Measurements from ENCODE around the gene TFPT. TPM values are rescaled to one million over a fixed set of nuclear protein-coding genes. Genes with fewer than 3 reads are reported as not detected.

TFPT gene
- total RNA-seq, 4 donors from 2014 or later = 11.1 to 20.4 (median 16.0) TPM

DNA sequence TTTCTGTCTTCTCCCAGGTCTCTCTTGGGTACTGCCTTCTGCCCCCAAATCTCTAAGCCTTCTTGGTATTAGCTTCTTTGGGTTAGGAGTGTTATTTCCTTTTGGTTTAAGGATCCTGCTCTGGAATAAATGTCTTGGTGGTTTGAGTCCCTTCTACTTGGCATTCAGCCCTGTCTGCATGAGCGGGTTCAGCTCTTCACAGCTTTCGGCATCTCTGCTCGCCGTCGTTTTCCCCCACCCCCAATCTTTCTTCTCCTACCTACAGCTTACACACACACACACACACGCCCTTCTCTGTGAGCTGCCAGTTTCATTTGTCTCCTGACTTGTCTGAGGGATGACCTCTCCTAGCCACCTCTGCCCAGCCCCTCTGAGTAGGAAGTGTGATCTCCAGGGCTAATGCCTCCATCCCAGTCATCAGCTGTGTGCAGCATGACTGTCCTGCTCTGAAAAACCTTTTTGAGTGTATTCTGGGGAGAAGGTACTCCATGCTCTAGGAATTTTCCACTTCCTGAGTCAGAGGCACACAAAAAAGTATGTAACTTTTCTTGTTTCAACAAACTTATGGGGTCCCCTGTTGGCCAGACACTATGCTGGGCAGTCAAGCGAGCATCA is 26.8 kb upstream of the TFPT start:
- no peak overlapping the region for H3K4me3 ChIP-seq (ENCODE audit: low read depth, poor library complexity, severe bottlenecking)
- TF ChIP-seq POLR2A (IDR thresholded peaks at IDR 0.05) (no peak), CTCF (IDR thresholded peaks at IDR 0.05) (no peak)
- 75 to 86% methylated on average over 7 of the region's 7 CpGs for WGBS, 2 donors
- intact Hi-C loops (cut with DNase I; ENCODE audit: low total_unique reads) = no loop called here
- no peak for DNase-seq (ENCODE audit: low spot score in 2 of 2)

GRCh38 chr19:54141356-54141755 is 25.9 kb upstream of the TFPT start:
- H3K4me3 ChIP-seq (ENCODE audit: low read depth, poor library complexity, severe bottlenecking) = no peak overlapping the region
- DNase-seq (ENCODE audit: low spot score in 2 of 2) = no peak
- WGBS, 2 donors = 58 to 74% methylated on average over 3 of the region's 3 CpGs
- intact Hi-C loops (cut with DNase I; ENCODE audit: low total_unique reads) = no loop called here
- TF ChIP-seq CTCF (IDR thresholded peaks at IDR 0.05) = no peak
- no peak for TF ChIP-seq POLR2A (IDR thresholded peaks at IDR 0.05)

GRCh38 chr19:54138489-54139256 is 23.2 kb upstream of the TFPT start:
- no peak for TF ChIP-seq POLR2A (IDR thresholded peaks at IDR 0.05)
- no peak for TF ChIP-seq CTCF (IDR thresholded peaks at IDR 0.05)
- WGBS, 2 donors = 26 to 42% methylated on average over 16 to 28 of the region's 31 CpGs
- H3K4me3 ChIP-seq (ENCODE audit: low read depth, poor library complexity, severe bottlenecking) = peak overlapping the region; percentile 91
- intact Hi-C loops (cut with DNase I; ENCODE audit: low total_unique reads) = no loop called here
- no peak for DNase-seq (ENCODE audit: low spot score in 2 of 2)

DNA sequence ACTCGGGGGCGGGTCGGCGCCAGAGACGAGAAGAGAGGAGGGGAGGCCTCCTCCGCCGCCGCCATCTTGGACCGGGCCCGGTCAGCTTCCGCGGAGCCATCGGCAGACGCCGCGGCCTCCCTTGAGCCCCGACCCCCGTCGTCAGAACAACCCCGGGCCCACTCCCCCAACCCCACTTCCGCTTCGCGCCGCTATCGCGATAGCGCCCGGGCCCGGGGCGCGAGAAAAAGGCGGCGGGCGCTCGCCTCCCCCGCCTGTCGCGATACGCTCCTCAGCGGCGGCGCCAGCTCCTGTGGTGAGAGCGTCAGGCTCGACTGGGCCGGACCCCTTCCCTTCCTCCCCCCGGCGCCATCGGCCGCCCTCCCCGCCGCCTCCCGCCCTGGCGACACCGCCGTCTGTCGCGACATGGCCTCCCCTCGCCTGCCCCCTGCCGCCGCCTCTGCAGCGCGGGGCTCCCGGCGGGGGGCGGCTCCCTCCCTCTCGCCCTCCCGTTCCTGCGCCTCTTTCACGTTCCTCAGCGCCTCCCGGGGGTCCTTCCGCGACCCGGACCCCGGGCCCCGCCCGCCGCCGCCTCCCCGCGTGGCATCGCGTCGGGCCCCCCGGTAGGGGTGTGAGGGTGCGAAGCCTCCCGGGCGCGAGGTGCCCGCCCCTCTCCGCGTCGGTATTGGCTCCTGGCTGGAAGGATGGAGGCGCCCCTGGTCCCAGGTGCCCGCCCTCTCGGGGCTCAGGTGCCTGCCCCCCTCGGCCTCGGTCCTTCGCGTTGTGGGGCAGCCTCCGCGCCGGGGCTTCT is 22.4 kb upstream of the TFPT start, which contains the start of gene CNOT3:
Gene CNOT3 (plus strand): TSS at position 64 of the 790 bp plus-strand sequence. CDS start 5,217 bp downstream, outside the sequence.
- intact Hi-C loops (cut with DNase I; ENCODE audit: low total_unique reads) = no loop called here
- TF ChIP-seq POLR2A (IDR thresholded peaks at IDR 0.05) = peak in 1 of 2 donors; percentile 62
- no peak for TF ChIP-seq CTCF (IDR thresholded peaks at IDR 0.05)
- DNase-seq (ENCODE audit: low spot score in 2 of 2) = peak in 1 of 2 donors; percentile 92
- H3K4me3 ChIP-seq (ENCODE audit: low read depth, poor library complexity, severe bottlenecking) = peak within 1 kb of the TSS; percentile 91
- 0% methylated on average over 31 to 50 of the region's 103 CpGs for WGBS, 2 donors

DNA sequence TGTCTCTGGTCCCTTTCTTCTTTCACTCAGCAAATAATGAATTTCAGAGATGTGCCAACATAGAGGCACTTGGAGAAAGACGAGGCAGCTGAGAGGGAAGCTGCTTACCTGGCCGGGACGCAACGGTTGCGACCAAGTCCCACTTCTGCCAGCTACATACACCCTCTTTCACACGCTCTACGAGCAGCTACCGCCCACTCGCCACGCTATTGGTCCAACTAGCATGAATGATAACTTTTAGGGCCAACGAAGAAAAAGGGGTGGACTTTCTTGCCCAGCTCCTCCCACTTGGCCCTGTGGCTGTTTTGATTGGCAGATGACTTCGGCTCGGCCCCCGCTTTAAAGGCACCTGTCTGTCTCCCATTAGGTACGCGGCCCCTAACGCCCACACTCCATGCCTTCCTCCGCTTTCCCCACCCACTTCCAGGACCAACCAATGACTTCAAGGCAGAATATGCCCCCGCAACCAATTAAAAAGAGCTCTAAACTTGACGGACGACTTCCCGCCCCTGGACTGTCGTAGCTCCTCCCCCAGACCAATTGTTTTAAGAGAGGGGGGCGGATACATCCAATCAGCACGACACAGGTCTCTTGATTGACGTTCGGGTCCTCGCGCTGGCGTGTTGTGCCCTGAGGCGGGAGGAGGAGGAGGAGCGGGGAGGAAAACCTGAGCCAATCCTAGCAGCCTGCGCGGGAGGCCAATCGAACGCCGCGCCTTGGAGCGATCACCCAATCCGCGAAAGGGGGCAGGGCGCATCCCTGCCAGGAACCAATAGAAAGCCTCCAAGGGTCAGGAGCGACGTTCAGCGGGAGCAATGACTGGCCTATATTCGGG is 21.6 kb upstream of the TFPT start:
- no peak overlapping the region for H3K4me3 ChIP-seq (ENCODE audit: low read depth, poor library complexity, severe bottlenecking)
- no peak for TF ChIP-seq CTCF (IDR thresholded peaks at IDR 0.05)
- no peak for TF ChIP-seq POLR2A (IDR thresholded peaks at IDR 0.05)
- DNase-seq (ENCODE audit: low spot score in 2 of 2) = peak; percentile 100
- intact Hi-C loops (cut with DNase I; ENCODE audit: low total_unique reads) = no loop called here
- WGBS, 2 donors = 1% methylated on average over 46 of the region's 46 CpGs
